Activated T-cell treated with anti-CD3 and anti-CD28 coated beads, Interleukin-2, amount 50 U/mL, for 24 hours (primary cell): ENCODE measurements around the gene RASL10A.

Experiments
- DNase-seq: peaks from one replicate; pipeline ENCODE4 v3.0.0-alpha.2; 2020
- H3K27ac Mint-ChIP-seq: 2 replicates; pipeline ENCODE4 v1.8.0; 2020; ENCODE audit warnings: mild to moderate bottlenecking, mixed read lengths
- H3K27me3 Mint-ChIP-seq: 2 replicates; pipeline ENCODE4 v1.8.0; 2020; ENCODE audit warnings: mixed read lengths
- H3K36me3 Mint-ChIP-seq: 2 replicates; pipeline ENCODE4 v1.8.0; 2020; ENCODE audit warnings: low read depth, mixed read lengths
- H3K4me1 Mint-ChIP-seq: 2 replicates; pipeline ENCODE4 v1.8.0; 2020; ENCODE audit warnings: low read depth, mixed read lengths
- H3K4me3 Mint-ChIP-seq: 2 replicates; pipeline ENCODE4 v1.8.0; 2020; ENCODE audit warnings: mild to moderate bottlenecking, moderate library complexity, mixed read lengths
- H3K9me3 Mint-ChIP-seq: 2 replicates; pipeline ENCODE4 v1.8.0; 2020; ENCODE audit warnings: mixed read lengths

The RASL10A gene

GRCh38 chr22:29308148-29308790 is 7.2 kb downstream of the RASL10A start:
- H3K4me3 Mint-ChIP-seq = no peak overlapping the region

GRCh38 chr22:29307596-29308147 is 7.8 kb downstream of the RASL10A start:
- DNase-seq = no peak
- peak overlapping the region; percentile 67 for H3K4me3 Mint-ChIP-seq
- peaks cover 44% of the 10 kb centered on the region for H3K27me3 Mint-ChIP-seq
- H3K36me3 Mint-ChIP-seq = no peaks in the 10 kb centered on the region
- H3K27ac Mint-ChIP-seq = no peak overlapping the region
- H3K4me1 Mint-ChIP-seq = peaks cover 24% of the 10 kb centered on the region
- H3K9me3 Mint-ChIP-seq = no peaks in the 10 kb centered on the region

More at GRCh38 chr22:29308148-29308790, 7.2 kb downstream of the RASL10A start:
- H3K4me1 Mint-ChIP-seq = peaks cover 27% of the 10 kb centered on the region
- H3K36me3 Mint-ChIP-seq = no peaks in the 10 kb centered on the region
- no peak for DNase-seq
- no peak overlapping the region for H3K27ac Mint-ChIP-seq
- peaks cover 50% of the 10 kb centered on the region for H3K27me3 Mint-ChIP-seq
- no peaks in the 10 kb centered on the region for H3K9me3 Mint-ChIP-seq

- Mint-ChIP-seq H3K9me3 (no peaks in the 10 kb centered on the region), H3K36me3 (no peaks in the 10 kb centered on the region), H3K27me3 (peaks cover 37% of the 10 kb centered on the region), H3K27ac (no peak overlapping the region), H3K4me3 (peak overlapping the region; percentile 69), H3K4me1 (peaks cover 24% of the 10 kb centered on the region)
- no peak for DNase-seq
These were observed 8.5 kb downstream of the RASL10A start for GRCh38 chr22:29306835-29307595.

- no peak for DNase-seq
- Mint-ChIP-seq H3K27ac (no peak within 1 kb of the TSS), H3K9me3 (no peaks in the 10 kb centered on the region), H3K27me3 (peaks cover 36% of the 10 kb centered on the region), H3K4me1 (peaks cover 24% of the 10 kb centered on the region), H3K36me3 (peaks cover 4% of the 10 kb centered on the region), H3K4me3 (peak within 1 kb of the TSS; percentile 69)
These were observed 9.2 kb downstream of the RASL10A start, which contains the start of gene GAS2L1 for GRCh38 chr22:29306175-29306834. Gene GAS2L1 (plus strand): TSS chr22:29306650. CDS start chr22:29308106, 1,456 bp downstream.

GRCh38 chr22:29305836-29306174 is 9.7 kb downstream of the RASL10A start:
- Mint-ChIP-seq H3K36me3 (peaks cover 9% of the 10 kb centered on the region), H3K27ac (no peak overlapping the region), H3K4me1 (peaks cover 20% of the 10 kb centered on the region)

GRCh38 chr22:29302681-29303465 is 12.6 kb downstream of the RASL10A start:
- H3K27ac Mint-ChIP-seq = peak overlapping the region; percentile 33
- no peaks in the 10 kb centered on the region for H3K9me3 Mint-ChIP-seq
- H3K27me3 Mint-ChIP-seq = peaks cover 32% of the 10 kb centered on the region
- no peak overlapping the region for H3K4me3 Mint-ChIP-seq
- peaks cover 38% of the 10 kb centered on the region for H3K36me3 Mint-ChIP-seq
- DNase-seq = no peak
- H3K4me1 Mint-ChIP-seq = peaks cover 11% of the 10 kb centered on the region

More at GRCh38 chr22:29305836-29306174, 9.7 kb downstream of the RASL10A start:
- no peak for DNase-seq
- Mint-ChIP-seq H3K4me3 (peak overlapping the region; percentile 69), H3K27me3 (peaks cover 32% of the 10 kb centered on the region), H3K9me3 (no peaks in the 10 kb centered on the region)

- peaks cover 43% of the 10 kb centered on the region for H3K36me3 Mint-ChIP-seq
- H3K9me3 Mint-ChIP-seq = no peaks in the 10 kb centered on the region
- H3K27me3 Mint-ChIP-seq = peaks cover 26% of the 10 kb centered on the region
- H3K27ac Mint-ChIP-seq = no peak overlapping the region
- no peak overlapping the region for H3K4me3 Mint-ChIP-seq
- H3K4me1 Mint-ChIP-seq = peaks cover 8% of the 10 kb centered on the region
- no peak for DNase-seq
These were observed 13.2 kb downstream of the RASL10A start for GRCh38 chr22:29302402-29302680.

GRCh38 chr22:29301716-29302401 is 13.6 kb downstream of the RASL10A start:
- DNase-seq = peak; percentile 37
- Mint-ChIP-seq H3K4me3 (no peak overlapping the region), H3K4me1 (peaks cover 7% of the 10 kb centered on the region), H3K36me3 (peaks cover 48% of the 10 kb centered on the region), H3K9me3 (no peaks in the 10 kb centered on the region), H3K27me3 (peaks cover 26% of the 10 kb centered on the region), H3K27ac (peak overlapping the region; percentile 50)

GRCh38 chr22:29300807-29301601 is 14.5 kb downstream of the RASL10A start:
- Mint-ChIP-seq H3K4me1 (peaks cover 2% of the 10 kb centered on the region), H3K4me3 (no peak overlapping the region), H3K27me3 (peaks cover 20% of the 10 kb centered on the region), H3K27ac (peak overlapping the region; percentile 50), H3K9me3 (no peaks in the 10 kb centered on the region), H3K36me3 (peaks cover 57% of the 10 kb centered on the region)
- DNase-seq = peak; percentile 49

GRCh38 chr22:29300467-29300806 is 15.1 kb downstream of the RASL10A start:
- no peaks in the 10 kb centered on the region for H3K4me1 Mint-ChIP-seq
- H3K4me3 Mint-ChIP-seq = no peak overlapping the region
- H3K36me3 Mint-ChIP-seq = peaks cover 62% of the 10 kb centered on the region
- peaks cover 16% of the 10 kb centered on the region for H3K27me3 Mint-ChIP-seq
- no peaks in the 10 kb centered on the region for H3K9me3 Mint-ChIP-seq
- H3K27ac Mint-ChIP-seq = no peak overlapping the region
- no peak for DNase-seq

- peak overlapping the region; percentile 9 for H3K27ac Mint-ChIP-seq
- H3K4me3 Mint-ChIP-seq = no peak overlapping the region
- H3K36me3 Mint-ChIP-seq = peaks cover 74% of the 10 kb centered on the region
- no peaks in the 10 kb centered on the region for H3K4me1 Mint-ChIP-seq
- no peak for DNase-seq
- no peaks in the 10 kb centered on the region for H3K9me3 Mint-ChIP-seq
- H3K27me3 Mint-ChIP-seq = peaks cover 5% of the 10 kb centered on the region
These were observed 16.2 kb downstream of the RASL10A start for GRCh38 chr22:29299136-29299900.

- H3K27ac Mint-ChIP-seq = peak overlapping the region; percentile 9
- no peak overlapping the region for H3K4me3 Mint-ChIP-seq
- no peaks in the 10 kb centered on the region for H3K4me1 Mint-ChIP-seq
- no peaks in the 10 kb centered on the region for H3K27me3 Mint-ChIP-seq
- H3K9me3 Mint-ChIP-seq = no peaks in the 10 kb centered on the region
- H3K36me3 Mint-ChIP-seq = peaks cover 80% of the 10 kb centered on the region
- no peak for DNase-seq
These were observed 16.9 kb downstream of the RASL10A start for GRCh38 chr22:29298641-29299040.

- Mint-ChIP-seq H3K36me3 (peaks cover 100% of the 10 kb centered on the region), H3K4me1 (peaks cover 10% of the 10 kb centered on the region), H3K9me3 (no peaks in the 10 kb centered on the region), H3K4me3 (no peak overlapping the region), H3K27ac (peak overlapping the region; percentile 70), H3K27me3 (no peaks in the 10 kb centered on the region)
- no peak for DNase-seq
These were observed 23.1 kb downstream of the RASL10A start for GRCh38 chr22:29292379-29292778.
